Osteoblast (primary cell): Measurements from ENCODE around the gene PAXIP1. TPM values are rescaled to one million over a fixed set of nuclear protein-coding genes. Genes with fewer than 3 reads are reported as not detected.

Source experiments
- DNase-seq: peaks from one replicate; pipeline ENCODE4 v3.0.0; 2011; ENCODE audit warnings: low spot score, mixed read lengths; ENCODE audit not compliant: insufficient read length; ENCODE audit errors: missing footprints
- H2AFZ ChIP-seq: 2 replicates; pipeline ENCODE4 v1.6.0; 2011; ENCODE audit warnings: mild to moderate bottlenecking, low read length
- H3K27ac ChIP-seq: 2 replicates; pipeline ENCODE4 v1.5.1; 2011; ENCODE audit warnings: mild to moderate bottlenecking, low read depth, low read length, moderate library complexity
- H3K27me3 ChIP-seq: 2 replicates; pipeline ENCODE4 v1.6.0; 2012; ENCODE audit warnings: mild to moderate bottlenecking, control low read depth, inconsistent platforms, low read length, moderate library complexity; ENCODE audit not compliant: insufficient read depth
- H3K36me3 ChIP-seq: 2 replicates; pipeline ENCODE4 v1.5.1; 2011; ENCODE audit warnings: mild to moderate bottlenecking, low read length, control low read depth, moderate library complexity; ENCODE audit not compliant: insufficient read depth
- H3K4me1 ChIP-seq: 2 replicates; pipeline ENCODE4 v1.5.1; 2011; ENCODE audit warnings: mild to moderate bottlenecking, low read length, control low read depth, moderate library complexity; ENCODE audit not compliant: insufficient read depth
- H3K4me2 ChIP-seq: 2 replicates; pipeline ENCODE4 v1.6.0; 2011; ENCODE audit warnings: mild to moderate bottlenecking, low read length; ENCODE audit not compliant: insufficient read depth
- H3K4me3 ChIP-seq: fragments of 200-600 bp; sonication (generic); 3 replicates; pipeline ENCODE4 v1.5.1; 2012; ENCODE audit warnings: mild to moderate bottlenecking, low read length, inconsistent platforms; ENCODE audit not compliant: insufficient read depth
- H3K79me2 ChIP-seq: 2 replicates; pipeline ENCODE4 v1.6.0; 2012; ENCODE audit warnings: mild to moderate bottlenecking, low read length, control low read depth, inconsistent platforms; ENCODE audit not compliant: insufficient read depth
- H3K9me3 ChIP-seq: 2 replicates; pipeline ENCODE4 v1.5.1; 2011; ENCODE audit warnings: low read depth, low read length, control low read depth
- H4K20me1 ChIP-seq: 2 replicates; pipeline ENCODE4 v1.6.0; 2012; ENCODE audit warnings: mild to moderate bottlenecking, low read length, control low read depth; ENCODE audit not compliant: insufficient read depth
- total RNA-seq: library from RNA; depleted of rRNA; stranded (reverse); fragments of >200 nt; gene quantifications from 2 replicates; pipeline ENCODE4 v1.2.3, GENCODE V29; 2012
- TF ChIP-seq, protein P1 (sequence below): IDR thresholded peaks from 2 replicates; pipeline ENCODE4 v1.5.1; 2011; ENCODE audit warnings: mild to moderate bottlenecking, low read depth, low read length, moderate library complexity; ENCODE audit errors: extremely low read depth

PAXIP1 gene
- total RNA-seq, 1 donor: 10.5 TPM

DNA sequence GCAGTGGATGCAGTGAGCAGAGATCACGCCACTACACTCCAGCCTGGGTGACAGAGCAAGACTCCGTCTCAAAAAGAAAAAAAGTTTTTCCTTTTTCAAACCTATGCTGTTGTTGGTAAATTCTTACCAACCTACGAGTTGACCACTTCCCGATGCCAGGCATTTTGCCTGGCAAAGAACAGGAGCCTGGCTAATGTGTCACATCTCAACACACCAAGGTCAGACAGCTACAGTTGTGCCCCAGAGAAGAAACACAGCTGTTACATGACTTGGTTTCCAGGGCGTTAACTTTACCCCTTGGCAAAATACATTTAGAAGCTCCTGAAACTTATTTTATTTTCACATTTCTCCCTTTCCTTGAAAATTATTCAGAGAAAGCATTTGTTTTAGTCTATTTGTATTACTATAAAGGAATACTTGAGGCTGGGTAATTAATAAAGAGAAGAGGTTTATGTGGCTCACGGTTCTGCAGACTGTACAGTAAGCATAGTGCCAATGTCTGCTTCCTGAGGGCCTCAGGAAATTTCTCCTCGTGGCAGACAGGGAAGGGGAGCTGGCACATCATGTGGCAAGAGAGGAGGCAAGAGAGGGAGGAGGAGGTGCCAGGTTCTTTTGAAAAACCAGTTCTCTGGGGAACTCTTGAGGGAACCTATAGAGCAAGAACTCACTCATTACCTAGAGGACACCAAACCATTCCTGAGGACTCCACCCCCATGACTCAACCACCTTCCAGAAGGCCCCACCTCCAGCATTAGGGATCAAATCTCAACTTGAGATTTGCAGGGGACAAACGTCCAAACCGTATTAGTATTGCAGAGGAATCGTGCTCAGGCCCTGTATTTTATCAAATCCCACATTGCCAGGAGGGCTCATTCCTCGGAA lies 83.3 kb downstream of the PAXIP1 start:
- Histone ChIP-seq H3K27me3 (peaks cover 4% of the 10 kb centered on the region), H3K4me2 (no peak overlapping the region), H3K4me1 (no peaks in the 10 kb centered on the region), H3K9me3 (no peaks in the 10 kb centered on the region), H3K36me3 (no peaks in the 10 kb centered on the region), H3K27ac (no peak overlapping the region), H4K20me1 (no peaks in the 10 kb centered on the region), H2AFZ (no peak overlapping the region), H3K4me3 (no peak overlapping the region), H3K79me2 (no peaks in the 10 kb centered on the region)
- no peak for DNase-seq
- TF ChIP-seq, protein P1, sequence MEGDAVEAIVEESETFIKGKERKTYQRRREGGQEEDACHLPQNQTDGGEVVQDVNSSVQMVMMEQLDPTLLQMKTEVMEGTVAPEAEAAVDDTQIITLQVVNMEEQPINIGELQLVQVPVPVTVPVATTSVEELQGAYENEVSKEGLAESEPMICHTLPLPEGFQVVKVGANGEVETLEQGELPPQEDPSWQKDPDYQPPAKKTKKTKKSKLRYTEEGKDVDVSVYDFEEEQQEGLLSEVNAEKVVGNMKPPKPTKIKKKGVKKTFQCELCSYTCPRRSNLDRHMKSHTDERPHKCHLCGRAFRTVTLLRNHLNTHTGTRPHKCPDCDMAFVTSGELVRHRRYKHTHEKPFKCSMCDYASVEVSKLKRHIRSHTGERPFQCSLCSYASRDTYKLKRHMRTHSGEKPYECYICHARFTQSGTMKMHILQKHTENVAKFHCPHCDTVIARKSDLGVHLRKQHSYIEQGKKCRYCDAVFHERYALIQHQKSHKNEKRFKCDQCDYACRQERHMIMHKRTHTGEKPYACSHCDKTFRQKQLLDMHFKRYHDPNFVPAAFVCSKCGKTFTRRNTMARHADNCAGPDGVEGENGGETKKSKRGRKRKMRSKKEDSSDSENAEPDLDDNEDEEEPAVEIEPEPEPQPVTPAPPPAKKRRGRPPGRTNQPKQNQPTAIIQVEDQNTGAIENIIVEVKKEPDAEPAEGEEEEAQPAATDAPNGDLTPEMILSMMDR: no peak

DNA sequence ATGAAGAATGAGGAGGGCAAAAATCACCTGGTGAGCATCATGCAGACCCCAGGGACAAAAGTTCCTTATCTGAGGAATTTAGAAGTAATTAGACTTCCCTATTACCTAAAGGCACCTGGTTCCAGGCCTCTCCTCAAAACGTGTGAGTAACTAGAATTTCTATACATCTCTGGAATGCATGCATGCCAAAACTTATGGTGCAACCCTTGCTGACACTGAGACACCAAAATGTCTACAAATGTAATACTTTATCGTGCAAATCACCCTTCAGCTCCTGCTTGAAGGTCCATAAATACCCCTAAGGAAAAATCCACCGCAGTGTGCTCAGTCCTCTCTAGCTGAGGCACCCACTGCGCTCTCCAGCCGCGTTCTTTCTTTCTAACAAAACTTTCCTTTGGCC lies 84.2 kb downstream of the PAXIP1 start:
- Histone ChIP-seq H3K27ac (no peak overlapping the region), H3K4me1 (no peaks in the 10 kb centered on the region), H3K79me2 (no peaks in the 10 kb centered on the region), H3K27me3 (peaks cover 7% of the 10 kb centered on the region), H3K4me3 (no peak overlapping the region), H3K4me2 (no peak overlapping the region), H2AFZ (no peak overlapping the region), H3K36me3 (no peaks in the 10 kb centered on the region), H3K9me3 (no peaks in the 10 kb centered on the region), H4K20me1 (no peaks in the 10 kb centered on the region)
- DNase-seq: no peak
- TF ChIP-seq, protein P1: no peak

DNA sequence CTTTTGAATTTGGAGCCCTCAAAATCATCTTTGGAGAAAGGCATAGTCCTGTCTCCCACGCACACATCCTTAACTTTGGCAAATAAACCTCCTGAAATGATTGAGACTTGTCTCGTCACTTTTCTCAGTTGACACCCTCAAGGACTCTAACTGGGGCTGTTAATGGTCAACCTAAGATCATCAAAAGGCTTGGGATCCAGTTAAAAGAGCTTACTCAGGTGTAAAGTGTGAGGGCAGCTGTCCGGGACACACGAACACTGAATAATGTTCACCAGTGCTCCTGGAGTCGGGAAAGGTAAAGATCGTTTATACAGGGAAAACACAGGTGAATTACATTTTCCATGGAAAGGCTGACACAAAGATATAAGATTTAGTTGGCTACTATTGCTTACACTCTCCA lies 84.7 kb downstream of the PAXIP1 start:
- no peaks in the 10 kb centered on the region for H4K20me1 ChIP-seq
- no peaks in the 10 kb centered on the region for H3K4me1 ChIP-seq
- no peak overlapping the region for H3K4me3 ChIP-seq
- peaks cover 7% of the 10 kb centered on the region for H3K27me3 ChIP-seq
- no peak overlapping the region for H3K27ac ChIP-seq
- no peak overlapping the region for H2AFZ ChIP-seq
- no peak for DNase-seq
- TF ChIP-seq, protein P1: no peak
- H3K9me3 ChIP-seq: no peaks in the 10 kb centered on the region
- H3K4me2 ChIP-seq: no peak overlapping the region
- no peaks in the 10 kb centered on the region for H3K79me2 ChIP-seq
- no peaks in the 10 kb centered on the region for H3K36me3 ChIP-seq

DNA sequence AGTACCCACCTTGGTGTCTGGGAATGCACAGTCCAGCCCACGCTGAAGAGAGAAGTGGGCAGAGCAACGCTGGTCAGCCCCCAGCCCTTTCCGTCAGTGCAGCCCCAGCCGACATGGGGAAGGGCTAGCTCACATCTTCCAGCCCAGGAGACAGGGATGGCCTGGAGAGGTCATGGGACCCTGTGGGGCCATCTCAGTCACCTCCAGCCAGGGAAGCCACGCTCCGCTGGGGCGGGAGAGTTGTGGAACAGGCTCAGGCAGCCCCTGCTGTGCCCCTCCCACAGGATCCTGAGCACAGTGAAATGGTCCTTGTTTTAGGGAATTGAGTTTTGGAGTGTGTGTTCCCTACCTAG lies 85.1 kb downstream of the PAXIP1 start:
- Histone ChIP-seq H3K27ac (no peak overlapping the region), H3K4me3 (no peak overlapping the region), H4K20me1 (no peaks in the 10 kb centered on the region), H3K79me2 (no peaks in the 10 kb centered on the region), H3K36me3 (no peaks in the 10 kb centered on the region), H3K4me1 (no peaks in the 10 kb centered on the region), H2AFZ (no peak overlapping the region), H3K27me3 (peaks cover 7% of the 10 kb centered on the region), H3K4me2 (no peak overlapping the region), H3K9me3 (no peaks in the 10 kb centered on the region)
- DNase-seq: no peak
- TF ChIP-seq, protein P1: no peak
